AG09319 (cell line): ENCODE measurements around the gene MAP3K9.

Source experiments
- DNase-seq: peaks from one replicate; pipeline ENCODE4 v3.0.0-alpha.2; 2010; ENCODE audit warnings: low read depth; ENCODE audit errors: extremely low read depth
- TF ChIP-seq, protein P1 (sequence below): IDR thresholded peaks from 2 replicates; pipeline ENCODE4 v1.5.1; 2011; ENCODE audit warnings: low read depth, mild to moderate bottlenecking, inconsistent platforms, low read length, moderate library complexity

The MAP3K9 gene

DNA sequence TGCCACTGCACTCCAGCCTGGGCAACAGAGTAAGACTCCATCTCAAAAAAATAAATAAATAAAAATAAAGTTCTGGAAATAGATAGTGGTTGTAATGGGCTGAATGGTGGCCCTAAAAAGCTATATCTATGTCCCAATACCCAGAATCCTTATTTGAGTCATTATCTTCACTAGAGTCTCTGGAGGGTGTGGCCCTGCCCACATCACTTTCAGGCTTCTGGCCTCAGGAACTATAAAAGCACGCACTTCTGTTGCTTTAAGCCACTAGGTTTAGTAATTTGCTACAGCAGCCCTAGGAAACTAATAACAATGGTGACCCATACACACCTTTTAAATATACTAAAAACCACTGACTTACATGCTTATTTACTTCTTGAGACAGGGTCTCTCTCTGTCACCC lies 49.9 kb downstream of the MAP3K9 start:
- DNase-seq: no peak
- TF ChIP-seq, protein P1, sequence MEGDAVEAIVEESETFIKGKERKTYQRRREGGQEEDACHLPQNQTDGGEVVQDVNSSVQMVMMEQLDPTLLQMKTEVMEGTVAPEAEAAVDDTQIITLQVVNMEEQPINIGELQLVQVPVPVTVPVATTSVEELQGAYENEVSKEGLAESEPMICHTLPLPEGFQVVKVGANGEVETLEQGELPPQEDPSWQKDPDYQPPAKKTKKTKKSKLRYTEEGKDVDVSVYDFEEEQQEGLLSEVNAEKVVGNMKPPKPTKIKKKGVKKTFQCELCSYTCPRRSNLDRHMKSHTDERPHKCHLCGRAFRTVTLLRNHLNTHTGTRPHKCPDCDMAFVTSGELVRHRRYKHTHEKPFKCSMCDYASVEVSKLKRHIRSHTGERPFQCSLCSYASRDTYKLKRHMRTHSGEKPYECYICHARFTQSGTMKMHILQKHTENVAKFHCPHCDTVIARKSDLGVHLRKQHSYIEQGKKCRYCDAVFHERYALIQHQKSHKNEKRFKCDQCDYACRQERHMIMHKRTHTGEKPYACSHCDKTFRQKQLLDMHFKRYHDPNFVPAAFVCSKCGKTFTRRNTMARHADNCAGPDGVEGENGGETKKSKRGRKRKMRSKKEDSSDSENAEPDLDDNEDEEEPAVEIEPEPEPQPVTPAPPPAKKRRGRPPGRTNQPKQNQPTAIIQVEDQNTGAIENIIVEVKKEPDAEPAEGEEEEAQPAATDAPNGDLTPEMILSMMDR: no peak

- TF ChIP-seq, protein P1: no peak
- no peak for DNase-seq
These were observed 53.7 kb downstream of the MAP3K9 start for GRCh38 chr14:70755655-70756054.

DNA sequence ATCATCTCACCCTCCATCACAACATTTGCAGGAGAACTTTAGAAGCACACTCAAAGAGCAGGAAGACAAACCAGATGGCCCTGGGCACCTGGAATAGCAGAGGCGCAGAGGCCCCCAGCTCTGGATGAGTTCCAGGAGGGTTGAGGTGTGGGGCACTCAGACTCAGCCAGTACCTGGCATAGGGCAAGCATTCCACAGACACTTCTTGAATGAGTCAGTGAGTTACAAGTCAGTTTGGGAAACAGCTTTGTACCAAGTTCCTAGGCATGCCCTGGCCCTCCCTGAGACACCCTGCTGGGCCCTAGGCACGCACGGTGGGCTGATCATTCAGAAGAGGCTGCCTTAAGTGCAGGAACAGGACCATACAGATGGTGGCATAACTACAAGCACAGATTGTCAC lies 54.3 kb downstream of the MAP3K9 start:
- TF ChIP-seq, protein P1: no peak
- DNase-seq: no peak

GRCh38 chr14:70753518-70753953 lies 55.8 kb downstream of the MAP3K9 start:
- TF ChIP-seq, protein P1: no peak
- DNase-seq: no peak

- no peak for DNase-seq
- TF ChIP-seq, protein P1: no peak
These were observed 60.9 kb downstream of the MAP3K9 start for GRCh38 chr14:70748422-70748821.

DNA sequence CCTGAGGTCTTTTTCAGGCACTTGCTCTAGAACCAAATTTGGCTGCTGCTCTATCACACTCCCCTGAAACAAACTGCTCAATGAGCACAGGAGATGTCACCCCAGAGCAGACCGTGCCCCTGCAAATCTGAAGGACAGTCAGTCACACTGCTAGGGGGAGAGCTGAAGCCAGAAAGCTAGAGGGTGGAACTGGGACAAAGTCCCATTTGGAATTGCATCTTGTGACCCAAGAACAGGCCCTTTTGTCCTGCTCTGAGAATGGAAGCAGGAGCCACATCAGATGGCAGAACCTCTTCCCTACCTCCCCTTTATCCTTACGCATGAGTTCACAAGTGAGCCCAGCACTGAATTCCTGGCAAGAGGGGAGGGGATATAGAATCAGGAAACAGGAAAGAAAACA lies 64.7 kb downstream of the MAP3K9 start:
- TF ChIP-seq, protein P1: no peak
- no peak for DNase-seq

DNA sequence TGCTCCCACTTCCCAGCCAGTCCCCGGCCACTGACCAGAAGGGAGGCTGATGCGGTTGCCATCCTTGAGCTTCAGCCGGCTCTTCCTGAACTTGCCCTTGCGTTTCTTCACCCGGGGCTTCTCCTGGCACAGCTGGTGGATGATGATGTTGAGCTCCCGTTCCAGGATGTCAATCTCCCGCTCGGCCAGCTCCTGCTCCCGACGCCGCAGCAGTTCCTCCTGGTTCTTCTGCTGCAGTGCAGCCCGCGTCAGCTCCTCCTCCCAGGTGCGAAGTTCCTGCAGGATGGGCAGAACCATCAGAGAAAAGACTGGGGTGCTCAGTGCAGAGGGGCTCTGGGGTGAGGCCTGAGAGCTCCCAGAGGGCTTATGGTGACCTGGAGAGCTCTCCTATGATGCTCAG lies 67.0 kb downstream of the MAP3K9 start:
- DNase-seq: no peak
- TF ChIP-seq, protein P1: no peak
